K562 (cell line): Measurements from ENCODE around the gene ICAM2. TPM values are rescaled to one million over a fixed set of nuclear protein-coding genes. Genes with fewer than 3 reads are reported as not detected.

Source experiments
- ARID3B ChIP-seq: fragments of 250-450 bp; sonication (Bioruptor Pico); IDR thresholded peaks from 2 replicates; pipeline ENCODE4 v1.4.0; 2020; ENCODE audit warnings: borderline replicate concordance
- ETV6 ChIP-seq, 3 experiments: fragments of 150-350 bp in 1 of 3; sonication (generic) in 1 of 3; formaldehyde crosslinking in 1 of 3; IDR thresholded peaks; 2 replicates each; pipeline versions ENCODE4 v1.6.1 to v1.8.0; 2014 to 2022; ENCODE audit warnings: borderline replicate concordance in 2 of 3, low read depth in 2 of 3, antibody characterized with exemption in 1 of 3, low read length in 1 of 3, mild to moderate bottlenecking in 1 of 3, missing genetic modification reagents in 1 of 3
- FOSL1 ChIP-seq: fragments of 200-800 bp; sonication (Bioruptor generic); conservative IDR thresholded peaks from 2 replicates; pipeline ENCODE4 v1.6.1; 2016; ENCODE audit warnings: missing genetic modification characterization, missing compliant biosample characterization
- GTF2A2 ChIP-seq: IDR thresholded peaks from 2 replicates; pipeline ENCODE4 v1.6.1; 2016; ENCODE audit warnings: mild to moderate bottlenecking, missing genetic modification characterization, missing compliant biosample characterization
- KLF13 ChIP-seq: fragments of 450-650 bp; IDR thresholded peaks from 2 replicates; pipeline ENCODE4 v1.6.1; 2016; ENCODE audit warnings: missing genetic modification characterization, low read depth, mild to moderate bottlenecking, missing compliant biosample characterization, moderate library complexity, borderline replicate concordance
- MIER1 ChIP-seq: fragments of 450-650 bp; IDR thresholded peaks from 2 replicates; pipeline ENCODE4 v1.6.1; 2016; ENCODE audit warnings: antibody characterized with exemption, mild to moderate bottlenecking, low read depth
- MITF ChIP-seq: IDR thresholded peaks from 2 replicates; pipeline ENCODE4 v1.6.1; 2014; ENCODE audit warnings: antibody characterized with exemption
- MNT ChIP-seq, 2 experiments: fragments of 450-650 bp; conservative IDR thresholded peaks; 2 replicates each; pipeline ENCODE4 v1.6.1; 2017; ENCODE audit warnings: mild to moderate bottlenecking in 2 of 2, moderate library complexity in 2 of 2
- SAFB ChIP-seq: fragments of 200-400 bp; formaldehyde crosslinking; IDR thresholded peaks from 2 replicates; pipeline ENCODE4 v1.6.1; 2017; ENCODE audit warnings: low read depth, low read length, borderline replicate concordance
- ZBTB34 ChIP-seq: fragments of 250-450 bp; sonication (Bioruptor Pico); IDR thresholded peaks from 2 replicates; pipeline ENCODE4 v1.8.0; 2021; ENCODE audit warnings: mild to moderate bottlenecking, moderate library complexity
- polyA plus RNA-seq, 8 experiments: library from polyadenylated mRNA; depleted of rRNA in 4 of 8; stranded (reverse) in 5 of 8; unstranded in 3 of 8; fragments of >200 nt; fragmentation: Nextera tagmentation in 2 of 8; fragmentation: Illumina TruSeq in 1 of 8; extraction: Ambion mirVana in 2 of 8; extraction: Trizol in 1 of 8; gene quantifications; 2 replicates each; pipeline versions ENCODE4 v1.2.1 to v1.2.3, GENCODE V29; 2011 to 2014; ENCODE audit warnings: inconsistent platforms in 1 of 8, missing spikeins in 1 of 8
- total RNA-seq, 7 experiments: library from RNA; depleted of rRNA in 6 of 7; stranded (reverse); fragments of >200 nt in 6 of 7; fragmentation: Illumina TruSeq in 2 of 7; extraction: Trizol in 2 of 7; gene quantifications; 2 replicates each; pipeline versions ENCODE4 v1.2.1 to v1.2.3, GENCODE V29; 2011 to 2021; ENCODE audit warnings: low replicate concordance in 1 of 7

ICAM2 gene
- total and polyA plus RNA-seq, 9 of the 15 experiments (the other 6 are each of a cell fraction or from before 2014, with no cell fraction given) = 37.9 to 89.4 (median 60.6) TPM

GRCh38 chr17:64005734-64006167, 14.7 kb downstream of the ICAM2 start (continued):
- TF ChIP-seq ZBTB34 (CRISPR knock-in tag) (no peak), GTF2A2 (tag) (no peak), MNT (conservative IDR thresholded peaks at IDR 0.05) (no peak), MITF (no peak), KLF13 (tag) (no peak), FOSL1 (tag) (no peak), ARID3B (CRISPR knock-in tag) (no peak), SAFB (no peak), ETV6 (IDR thresholded peaks at IDR 0.05; ENCODE audit: borderline replicate concordance in 1 of 2, low read depth in 2 of 2, low read length in 1 of 2) (no peak), ETV6 (CRISPR knock-in tag; IDR thresholded peaks at IDR 0.05; ENCODE audit: borderline replicate concordance) (no peak), MIER1 (no peak)
